Loucy (cell line): ENCODE measurements around the gene SCAMP1.

Experiments
- H2AFZ ChIP-seq: fragments of 200-600 bp; sonication (generic); 2 replicates; pipeline ENCODE4 v1.6.0; 2016; ENCODE audit warnings: antibody characterized with exemption, mild to moderate bottlenecking, low read length, moderate library complexity
- H3F3A ChIP-seq: fragments of 200-600 bp; 2 replicates; pipeline ENCODE4 v1.6.0; 2016; ENCODE audit warnings: antibody characterized with exemption, low read depth, mild to moderate bottlenecking
- H3K27me3 ChIP-seq: fragments of 200-600 bp; sonication (generic); 2 replicates; pipeline ENCODE4 v1.6.1; 2014; ENCODE audit warnings: low read length, mild to moderate bottlenecking; ENCODE audit not compliant: insufficient read depth, poor library complexity, severe bottlenecking
- H3K36me3 ChIP-seq: fragments of 200-600 bp; sonication (generic); 2 replicates; pipeline ENCODE4 v1.6.1; 2016; ENCODE audit warnings: low read length; ENCODE audit not compliant: insufficient read depth
- H3K4me1 ChIP-seq: fragments of 200-600 bp; sonication (generic); 2 replicates; pipeline ENCODE4 v1.5.1; 2014; ENCODE audit warnings: low read length, mild to moderate bottlenecking; ENCODE audit not compliant: insufficient read depth, poor library complexity, severe bottlenecking
- H3K4me2 ChIP-seq: fragments of 200-600 bp; sonication (generic); 2 replicates; pipeline ENCODE4 v1.6.0; 2014; ENCODE audit warnings: antibody characterized with exemption, low read length, low read depth, mild to moderate bottlenecking; ENCODE audit not compliant: poor library complexity, severe bottlenecking
- H3K4me3 ChIP-seq: fragments of 200-600 bp; sonication (generic); 2 replicates; pipeline ENCODE4 v1.5.1; 2014; ENCODE audit warnings: low read length, mild to moderate bottlenecking, mixed read lengths; ENCODE audit not compliant: poor library complexity, severe bottlenecking
- H3K79me2 ChIP-seq: fragments of 200-600 bp; sonication (generic); 2 replicates; pipeline ENCODE4 v1.6.1; 2014; ENCODE audit warnings: low read length; ENCODE audit not compliant: insufficient read depth
- H3K9ac ChIP-seq: fragments of 200-600 bp; sonication (generic); 2 replicates; pipeline ENCODE4 v1.6.0; 2014; ENCODE audit warnings: mild to moderate bottlenecking, low read depth, low read length, moderate library complexity; ENCODE audit not compliant: poor library complexity, severe bottlenecking
- H3K9me2 ChIP-seq: fragments of 200-600 bp; sonication (generic); replicated peaks from 2 replicates; pipeline ENCODE4 v1.6.1; 2016; ENCODE audit warnings: low read depth, low read length, mixed read lengths
- H3K9me3 ChIP-seq: fragments of 200-600 bp; sonication (generic); 2 replicates; pipeline ENCODE4 v1.6.1; 2014; ENCODE audit warnings: mild to moderate bottlenecking, antibody characterized with exemption, low read length, low read depth; ENCODE audit not compliant: insufficient read depth
- H4K20me1 ChIP-seq: fragments of 200-600 bp; sonication (generic); 2 replicates; pipeline ENCODE4 v1.6.0; 2014; ENCODE audit warnings: antibody characterized with exemption, low read length, mild to moderate bottlenecking; ENCODE audit not compliant: insufficient read depth, poor library complexity, severe bottlenecking
- CTCF ChIP-seq: fragments of 200-600 bp; sonication (generic); conservative IDR thresholded peaks from 2 replicates; pipeline ENCODE4 v1.5.1; 2014; ENCODE audit warnings: mild to moderate bottlenecking, antibody characterized with exemption, low read length
- EZH2phosphoT487 ChIP-seq: fragments of 200-600 bp; IDR thresholded peaks from 2 replicates; pipeline ENCODE4 v1.6.1; 2018; ENCODE audit warnings: antibody characterized with exemption, mild to moderate bottlenecking, moderate library complexity, borderline replicate concordance

SCAMP1 gene

DNA sequence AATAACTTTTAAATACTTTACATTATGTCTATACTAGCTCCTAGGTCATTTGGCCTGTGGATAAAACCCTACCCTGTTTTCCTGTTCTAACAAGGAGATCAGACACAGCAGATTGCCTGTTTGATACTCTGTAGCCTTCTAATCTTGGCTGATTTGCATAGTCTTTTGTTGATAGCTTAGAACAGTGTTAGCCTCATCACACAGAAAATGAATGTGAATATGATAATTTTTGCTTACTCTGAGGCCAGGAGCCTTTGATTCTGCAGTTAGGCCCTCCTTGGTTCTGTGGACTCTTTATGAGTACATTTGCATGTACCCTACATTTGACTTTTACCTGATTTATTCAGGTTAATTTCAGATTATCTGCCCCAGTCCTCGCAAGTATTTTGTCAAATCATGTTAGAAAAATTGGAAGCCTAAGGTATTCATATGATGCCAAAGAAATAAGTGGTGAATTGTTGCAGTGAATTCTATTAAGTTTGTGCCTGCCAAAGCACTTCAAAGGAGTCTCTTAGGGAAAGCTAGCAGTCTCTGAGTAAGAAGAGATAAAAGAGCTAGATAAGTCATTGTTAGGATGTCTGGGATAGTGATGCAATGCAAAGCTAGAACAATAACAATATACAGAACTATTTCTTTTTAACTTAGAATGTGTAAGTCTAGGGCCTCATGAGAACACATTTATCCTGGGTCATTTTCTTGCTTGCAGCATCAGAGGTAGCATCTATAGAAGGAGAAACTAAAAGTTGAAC, 56.4 kb downstream of the SCAMP1 start:
- Histone ChIP-seq H3K9ac (no peak overlapping the region), H2AFZ (no peak overlapping the region), H3K9me2 (no peaks in the 10 kb centered on the region), H3K4me3 (no peak overlapping the region), H4K20me1 (no peaks in the 10 kb centered on the region), H3K4me2 (no peak overlapping the region), H3K4me1 (peaks cover 6% of the 10 kb centered on the region), H3K9me3 (no peaks in the 10 kb centered on the region), H3K79me2 (peaks cover 20% of the 10 kb centered on the region; the same call in 1 of the 2 replicates), H3K36me3 (peaks cover 42% of the 10 kb centered on the region), H3F3A (no peaks in the 10 kb centered on the region), H3K27me3 (no peaks in the 10 kb centered on the region)
- TF ChIP-seq EZH2phosphoT487: no peak
- TF ChIP-seq CTCF: no peak

GRCh38 chr5:78419396-78419795, 59.0 kb downstream of the SCAMP1 start:
- Histone ChIP-seq H3K27me3 (no peaks in the 10 kb centered on the region), H3K79me2 (no peaks in the 10 kb centered on the region), H3K4me1 (no peaks in the 10 kb centered on the region), H4K20me1 (no peaks in the 10 kb centered on the region), H3F3A (no peaks in the 10 kb centered on the region), H3K4me2 (no peak overlapping the region), H3K9me3 (no peaks in the 10 kb centered on the region), H2AFZ (no peak overlapping the region), H3K9ac (no peak overlapping the region), H3K4me3 (no peak overlapping the region), H3K9me2 (no peaks in the 10 kb centered on the region), H3K36me3 (peaks cover 54% of the 10 kb centered on the region)
- TF ChIP-seq EZH2phosphoT487: no peak
- TF ChIP-seq CTCF: no peak

DNA sequence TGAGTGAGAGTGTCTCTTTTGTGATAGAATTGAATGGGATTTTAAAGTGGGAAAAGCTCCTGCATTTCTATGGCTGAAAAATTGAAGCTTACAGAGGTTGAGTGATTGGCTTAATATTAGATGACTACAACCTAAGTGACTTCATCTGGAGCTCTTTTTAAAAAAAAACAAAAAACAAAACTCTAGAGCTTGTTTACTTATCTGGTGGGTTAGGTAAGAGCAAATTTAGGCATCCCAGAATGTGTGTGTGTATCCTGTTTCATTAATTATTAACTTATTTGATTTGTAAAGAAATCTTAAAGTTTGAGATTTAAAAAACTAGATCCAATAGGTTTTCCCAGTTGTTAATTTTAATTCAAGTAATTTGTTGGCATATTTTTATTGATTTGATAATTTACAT, 60.1 kb downstream of the SCAMP1 start:
- peaks cover 54% of the 10 kb centered on the region for H3K36me3 ChIP-seq
- no peaks in the 10 kb centered on the region for H3K27me3 ChIP-seq
- H3K4me3 ChIP-seq: no peak overlapping the region
- H3K9me2 ChIP-seq: no peaks in the 10 kb centered on the region
- H3F3A ChIP-seq: no peaks in the 10 kb centered on the region
- no peak overlapping the region for H3K9ac ChIP-seq
- H3K79me2 ChIP-seq: no peaks in the 10 kb centered on the region
- no peaks in the 10 kb centered on the region for H3K9me3 ChIP-seq
- no peak overlapping the region for H2AFZ ChIP-seq
- TF ChIP-seq EZH2phosphoT487 (no peak), CTCF (no peak)
- no peaks in the 10 kb centered on the region for H4K20me1 ChIP-seq
- H3K4me2 ChIP-seq: no peak overlapping the region
- no peaks in the 10 kb centered on the region for H3K4me1 ChIP-seq
